Fibroblast of gingiva (primary cell): Measurements from ENCODE around the gene FADS2.
A peak's percentile ranks its signal among the peaks of the same experiment; 100 is the strongest.

Experiments
- DNase-seq: peaks from one replicate; pipeline ENCODE4 v3.0.0-alpha.2; 2011; ENCODE audit warnings: low read depth

FADS2 gene

GRCh38 chr11:61795876-61796526, 32.1 kb upstream of the FADS2 start:
- no peak for DNase-seq

GRCh38 chr11:61797263-61797944, 30.7 kb upstream of the FADS2 start:
- DNase-seq, result peak; percentile 81

GRCh38 chr11:61799665-61800284, 28.3 kb upstream of the FADS2 start:
- no peak for DNase-seq

- DNase-seq, result no peak
Observed at GRCh38 chr11:61800331-61801281, 27.5 kb upstream of the FADS2 start.

GRCh38 chr11:61802605-61803004, 25.5 kb upstream of the FADS2 start:
- DNase-seq, result no peak

- no peak for DNase-seq
Observed at GRCh38 chr11:61803889-61804647, 24.0 kb upstream of the FADS2 start.

GRCh38 chr11:61805146-61805545, 23.0 kb upstream of the FADS2 start:
- DNase-seq, result no peak

GRCh38 chr11:61806785-61807184, 21.3 kb upstream of the FADS2 start:
- no peak for DNase-seq

GRCh38 chr11:61810671-61811175, 17.4 kb upstream of the FADS2 start:
- no peak for DNase-seq

GRCh38 chr11:61811831-61812230, 16.3 kb upstream of the FADS2 start:
- DNase-seq, result no peak

- no peak for DNase-seq
Observed at GRCh38 chr11:61812736-61813411, 15.2 kb upstream of the FADS2 start.

- peak; percentile 46 for DNase-seq
Observed at GRCh38 chr11:61814247-61814957, 13.7 kb upstream of the FADS2 start.

- DNase-seq, result peak; percentile 98
Observed at GRCh38 chr11:61814958-61815789, 12.9 kb upstream of the FADS2 start.

GRCh38 chr11:61815790-61816735, 12.0 kb upstream of the FADS2 start:
- peak; percentile 70 for DNase-seq

- peak; percentile 97 for DNase-seq
Observed at GRCh38 chr11:61816736-61817455, 11.2 kb upstream of the FADS2 start, which contains the start of gene FADS1. FADS1 (minus strand) TSS chr11:61817003; CDS start chr11:61816929, 74 bp downstream.

GRCh38 chr11:61817471-61818202, 10.5 kb upstream of the FADS2 start:
- DNase-seq, result no peak
